Kidney epithelial cell (primary cell): ENCODE data around the gene COP1. TPM values are rescaled to one million over a fixed set of nuclear protein-coding genes. Genes with fewer than 3 reads are reported as not detected.
"Not testable (repeated sequence)": the region's sequence is repeated elsewhere in the genome, so short reads cannot be mapped to it uniquely, and the experiment has no call there.

ENCODE experiments used
- DNase-seq: peaks from one replicate; pipeline ENCODE4 v3.0.0-alpha.2; 2010; ENCODE audit warnings: low read depth
- H3K27me3 ChIP-seq: 2 replicates; pipeline ENCODE4 v1.6.0; 2011; ENCODE audit warnings: low read length; ENCODE audit not compliant: control insufficient read depth, insufficient read depth
- H3K36me3 ChIP-seq: 2 replicates; pipeline ENCODE4 v1.5.1; 2011; ENCODE audit warnings: low read length; ENCODE audit not compliant: control insufficient read depth, insufficient read depth
- H3K4me3 ChIP-seq: 2 replicates; pipeline ENCODE4 v1.5.1; 2011; ENCODE audit warnings: low read depth, mild to moderate bottlenecking, control low read depth, low read length
- CTCF ChIP-seq: IDR thresholded peaks from 2 replicates; pipeline ENCODE4 v1.5.1; 2011; ENCODE audit warnings: mild to moderate bottlenecking, moderate library complexity, low read length, control low read depth, inconsistent platforms; ENCODE audit not compliant: insufficient read depth, poor library complexity, severe bottlenecking
- total RNA-seq: library from RNA; depleted of rRNA; stranded (reverse); fragments of >200 nt; gene quantifications from 2 replicates; pipeline ENCODE4 v1.2.3, GENCODE V29; 2015

Gene COP1
- total RNA-seq, 1 donor from 2014 or later, result 74.2 TPM

GRCh38 chr1:176096015-176096414 lies 111.1 kb downstream of the COP1 start:
- no peak for DNase-seq
- no peaks in the 10 kb centered on the region for H3K36me3 ChIP-seq
- no peak for TF ChIP-seq CTCF
- no peaks in the 10 kb centered on the region for H3K27me3 ChIP-seq
- no peak overlapping the region for H3K4me3 ChIP-seq

- no peak for TF ChIP-seq CTCF
Measured at GRCh38 chr1:176090766-176091165, 116.3 kb downstream of the COP1 start.

GRCh38 chr1:176087746-176088145 lies 119.3 kb downstream of the COP1 start:
- not testable (repeated sequence) for H3K27me3 ChIP-seq, DNase-seq, H3K36me3 ChIP-seq, H3K4me3 ChIP-seq

More at GRCh38 chr1:176090766-176091165, 116.3 kb downstream of the COP1 start:
- DNase-seq, result no peak
- Histone ChIP-seq H3K27me3 (no peaks in the 10 kb centered on the region), H3K36me3 (no peaks in the 10 kb centered on the region), H3K4me3 (no peak overlapping the region)

GRCh38 chr1:176073524-176074157 lies 133.4 kb downstream of the COP1 start:
- Histone ChIP-seq H3K27me3 (no peaks in the 10 kb centered on the region), H3K36me3 (no peaks in the 10 kb centered on the region), H3K4me3 (no peak overlapping the region)
- DNase-seq, result peak; percentile 12
- peak; percentile 66 for TF ChIP-seq CTCF

- no peak for DNase-seq
- H3K36me3 ChIP-seq, result no peaks in the 10 kb centered on the region
- no peaks in the 10 kb centered on the region for H3K27me3 ChIP-seq
- TF ChIP-seq CTCF, result no peak
- H3K4me3 ChIP-seq, result no peak overlapping the region
Measured at GRCh38 chr1:176068901-176069300, 138.2 kb downstream of the COP1 start.

- H3K36me3 ChIP-seq, result no peaks in the 10 kb centered on the region
- no peak for DNase-seq
- no peak overlapping the region for H3K4me3 ChIP-seq
- TF ChIP-seq CTCF, result no peak
- no peaks in the 10 kb centered on the region for H3K27me3 ChIP-seq
Measured at GRCh38 chr1:176068256-176068655, 138.8 kb downstream of the COP1 start.
